GM12865 (cell line): ENCODE measurements around the gene SLC41A3.
"Not testable (repeated sequence)": the region's sequence is repeated elsewhere in the genome, so short reads cannot be mapped to it uniquely, and the experiment has no call there.

ENCODE experiments used
- DNase-seq: peaks from one replicate; pipeline ENCODE4 v3.0.0; 2010; ENCODE audit warnings: low read depth
- H3K4me3 ChIP-seq: 2 replicates; pipeline ENCODE4 v1.5.1; 2011; ENCODE audit warnings: mild to moderate bottlenecking, low read depth, low read length, control low read depth
- CTCF ChIP-seq: IDR thresholded peaks from 2 replicates; pipeline ENCODE4 v1.5.1; 2011; ENCODE audit warnings: low read length, control low read depth, low read depth, inconsistent platforms; ENCODE audit not compliant: insufficient read depth; ENCODE audit errors: missing control alignments

SLC41A3 gene

GRCh38 chr3:125971997-125972944 is 111.7 kb downstream of the SLC41A3 start:
- DNase-seq, H3K4me3 ChIP-seq: not testable (repeated sequence)
- peak; percentile 59 for TF ChIP-seq CTCF

GRCh38 chr3:125968701-125969592 is 115.0 kb downstream of the SLC41A3 start, which contains the start of gene ROPN1B:
Gene ROPN1B (plus strand): TSS chr3:125969178. CDS start chr3:125972055, 2,877 bp downstream.
- H3K4me3 ChIP-seq, DNase-seq: not testable (repeated sequence)

GRCh38 chr3:125968121-125968520 is 115.8 kb downstream of the SLC41A3 start:
- not testable (repeated sequence) for DNase-seq, H3K4me3 ChIP-seq

- TF ChIP-seq CTCF, result no peak
- DNase-seq, result no peak
- H3K4me3 ChIP-seq, result no peak overlapping the region
These were observed 116.8 kb downstream of the SLC41A3 start for GRCh38 chr3:125967156-125967555.

GRCh38 chr3:125965505-125965904 is 118.4 kb downstream of the SLC41A3 start:
- no peak for TF ChIP-seq CTCF
- no peak for DNase-seq

GRCh38 chr3:125963834-125964233 is 120.1 kb downstream of the SLC41A3 start:
- H3K4me3 ChIP-seq, DNase-seq: not testable (repeated sequence)

More at GRCh38 chr3:125965505-125965904, 118.4 kb downstream of the SLC41A3 start:
- H3K4me3 ChIP-seq, result no peak overlapping the region

GRCh38 chr3:125961289-125961589 is 122.7 kb downstream of the SLC41A3 start:
- DNase-seq, result no peak
- H3K4me3 ChIP-seq, result no peak overlapping the region
- TF ChIP-seq CTCF, result no peak

- no peak overlapping the region for H3K4me3 ChIP-seq
- DNase-seq, result no peak
- TF ChIP-seq CTCF, result no peak
These were observed 123.3 kb downstream of the SLC41A3 start for GRCh38 chr3:125960456-125961288.
